ENCODE data around the gene DUSP10.

The DUSP10 gene

GRCh38 chr1:221717485-221717853 lies 24.4 kb downstream of the DUSP10 start:
- TF ChIP-seq OSR1 (CRISPR knock-in tag; IDR thresholded peaks at IDR 0.05): no peak
- no peak for TF ChIP-seq BACH2 (CRISPR knock-in tag; IDR thresholded peaks at IDR 0.05; ENCODE audit: borderline replicate concordance)
- no peak for TF ChIP-seq GLIS3 (CRISPR knock-in tag; IDR thresholded peaks at IDR 0.05)
- TF ChIP-seq, protein P1, sequence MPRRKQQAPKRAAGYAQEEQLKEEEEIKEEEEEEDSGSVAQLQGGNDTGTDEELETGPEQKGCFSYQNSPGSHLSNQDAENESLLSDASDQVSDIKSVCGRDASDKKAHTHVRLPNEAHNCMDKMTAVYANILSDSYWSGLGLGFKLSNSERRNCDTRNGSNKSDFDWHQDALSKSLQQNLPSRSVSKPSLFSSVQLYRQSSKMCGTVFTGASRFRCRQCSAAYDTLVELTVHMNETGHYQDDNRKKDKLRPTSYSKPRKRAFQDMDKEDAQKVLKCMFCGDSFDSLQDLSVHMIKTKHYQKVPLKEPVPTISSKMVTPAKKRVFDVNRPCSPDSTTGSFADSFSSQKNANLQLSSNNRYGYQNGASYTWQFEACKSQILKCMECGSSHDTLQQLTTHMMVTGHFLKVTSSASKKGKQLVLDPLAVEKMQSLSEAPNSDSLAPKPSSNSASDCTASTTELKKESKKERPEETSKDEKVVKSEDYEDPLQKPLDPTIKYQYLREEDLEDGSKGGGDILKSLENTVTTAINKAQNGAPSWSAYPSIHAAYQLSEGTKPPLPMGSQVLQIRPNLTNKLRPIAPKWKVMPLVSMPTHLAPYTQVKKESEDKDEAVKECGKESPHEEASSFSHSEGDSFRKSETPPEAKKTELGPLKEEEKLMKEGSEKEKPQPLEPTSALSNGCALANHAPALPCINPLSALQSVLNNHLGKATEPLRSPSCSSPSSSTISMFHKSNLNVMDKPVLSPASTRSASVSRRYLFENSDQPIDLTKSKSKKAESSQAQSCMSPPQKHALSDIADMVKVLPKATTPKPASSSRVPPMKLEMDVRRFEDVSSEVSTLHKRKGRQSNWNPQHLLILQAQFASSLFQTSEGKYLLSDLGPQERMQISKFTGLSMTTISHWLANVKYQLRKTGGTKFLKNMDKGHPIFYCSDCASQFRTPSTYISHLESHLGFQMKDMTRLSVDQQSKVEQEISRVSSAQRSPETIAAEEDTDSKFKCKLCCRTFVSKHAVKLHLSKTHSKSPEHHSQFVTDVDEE (CRISPR knock-in tag; IDR thresholded peaks at IDR 0.05): no peak
- no peak for ATAC-seq

GRCh38 chr1:221716713-221717484 lies 25.0 kb downstream of the DUSP10 start:
- TF ChIP-seq, protein P2, sequence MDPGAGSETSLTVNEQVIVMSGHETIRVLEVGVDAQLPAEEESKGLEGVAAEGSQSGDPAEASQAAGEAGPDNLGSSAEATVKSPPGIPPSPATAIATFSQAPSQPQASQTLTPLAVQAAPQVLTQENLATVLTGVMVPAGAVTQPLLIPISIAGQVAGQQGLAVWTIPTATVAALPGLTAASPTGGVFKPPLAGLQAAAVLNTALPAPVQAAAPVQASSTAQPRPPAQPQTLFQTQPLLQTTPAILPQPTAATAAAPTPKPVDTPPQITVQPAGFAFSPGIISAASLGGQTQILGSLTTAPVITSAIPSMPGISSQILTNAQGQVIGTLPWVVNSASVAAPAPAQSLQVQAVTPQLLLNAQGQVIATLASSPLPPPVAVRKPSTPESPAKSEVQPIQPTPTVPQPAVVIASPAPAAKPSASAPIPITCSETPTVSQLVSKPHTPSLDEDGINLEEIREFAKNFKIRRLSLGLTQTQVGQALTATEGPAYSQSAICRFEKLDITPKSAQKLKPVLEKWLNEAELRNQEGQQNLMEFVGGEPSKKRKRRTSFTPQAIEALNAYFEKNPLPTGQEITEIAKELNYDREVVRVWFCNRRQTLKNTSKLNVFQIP (CRISPR knock-in tag; IDR thresholded peaks at IDR 0.05; ENCODE audit: borderline replicate concordance, low read depth): no peak
- TF ChIP-seq ZNF565 (CRISPR knock-in tag; conservative IDR thresholded peaks at IDR 0.05; ENCODE audit: low read depth): no peak
- TF ChIP-seq ZFP3 (CRISPR knock-in tag; IDR thresholded peaks at IDR 0.05): no peak
- peak; percentile 77 for TF ChIP-seq TCF4 (CRISPR knock-in tag; IDR thresholded peaks at IDR 0.05; ENCODE audit: borderline replicate concordance)
- peak; percentile 14; the same call in 1 of the 2 replicates for TF ChIP-seq ESRRG (CRISPR knock-in tag; IDR thresholded peaks at IDR 0.05)
- no peak for TF ChIP-seq OSR1 (CRISPR knock-in tag; IDR thresholded peaks at IDR 0.05)
- no peak for TF ChIP-seq ARNTL (CRISPR knock-in tag; IDR thresholded peaks at IDR 0.05; ENCODE audit: borderline replicate concordance, low read depth)
- TF ChIP-seq, protein P1 (CRISPR knock-in tag; IDR thresholded peaks at IDR 0.05): peak; percentile 85
- peak; percentile 79 for TF ChIP-seq ISL1 (CRISPR knock-in tag; IDR thresholded peaks at IDR 0.05)
- no peak for TF ChIP-seq TOX (CRISPR knock-in tag; IDR thresholded peaks at IDR 0.05; ENCODE audit: borderline replicate concordance)
- TF ChIP-seq GLIS3 (CRISPR knock-in tag; IDR thresholded peaks at IDR 0.05): no peak
- no peak for TF ChIP-seq ZC3H10 (CRISPR knock-in tag; IDR thresholded peaks at IDR 0.05)
- TF ChIP-seq ZNF70 (CRISPR knock-in tag; IDR thresholded peaks at IDR 0.05): no peak
- ATAC-seq: no peak; the same call in 2 of the 3 replicates

- TF ChIP-seq ZNF70 (CRISPR knock-in tag; IDR thresholded peaks at IDR 0.05): no peak
- no peak for TF ChIP-seq ISL1 (CRISPR knock-in tag; IDR thresholded peaks at IDR 0.05)
- no peak for TF ChIP-seq SNAI2 (CRISPR knock-in tag; IDR thresholded peaks at IDR 0.05)
- no peak for TF ChIP-seq CSDC2 (CRISPR knock-in tag; IDR thresholded peaks at IDR 0.05)
- TF ChIP-seq GLIS3 (CRISPR knock-in tag; IDR thresholded peaks at IDR 0.05): no peak
- no peak for TF ChIP-seq ZFP3 (CRISPR knock-in tag; IDR thresholded peaks at IDR 0.05)
- no peak for TF ChIP-seq PATZ1 (CRISPR knock-in tag; IDR thresholded peaks at IDR 0.05; ENCODE audit: borderline replicate concordance)
- TF ChIP-seq ZFP30 (CRISPR knock-in tag; IDR thresholded peaks at IDR 0.05): no peak
- TF ChIP-seq ESRRG (CRISPR knock-in tag; IDR thresholded peaks at IDR 0.05): no peak
- no peak for TF ChIP-seq BACH2 (CRISPR knock-in tag; IDR thresholded peaks at IDR 0.05; ENCODE audit: borderline replicate concordance)
- TF ChIP-seq ARNTL (CRISPR knock-in tag; IDR thresholded peaks at IDR 0.05; ENCODE audit: borderline replicate concordance, low read depth): no peak
- no peak for TF ChIP-seq RARB (CRISPR knock-in tag; IDR thresholded peaks at IDR 0.05)
- no peak for TF ChIP-seq ZC3H10 (CRISPR knock-in tag; IDR thresholded peaks at IDR 0.05)
- no peak for TF ChIP-seq TOX (CRISPR knock-in tag; IDR thresholded peaks at IDR 0.05; ENCODE audit: borderline replicate concordance)
- TF ChIP-seq OSR1 (CRISPR knock-in tag; IDR thresholded peaks at IDR 0.05): no peak
- TF ChIP-seq, protein P3, sequence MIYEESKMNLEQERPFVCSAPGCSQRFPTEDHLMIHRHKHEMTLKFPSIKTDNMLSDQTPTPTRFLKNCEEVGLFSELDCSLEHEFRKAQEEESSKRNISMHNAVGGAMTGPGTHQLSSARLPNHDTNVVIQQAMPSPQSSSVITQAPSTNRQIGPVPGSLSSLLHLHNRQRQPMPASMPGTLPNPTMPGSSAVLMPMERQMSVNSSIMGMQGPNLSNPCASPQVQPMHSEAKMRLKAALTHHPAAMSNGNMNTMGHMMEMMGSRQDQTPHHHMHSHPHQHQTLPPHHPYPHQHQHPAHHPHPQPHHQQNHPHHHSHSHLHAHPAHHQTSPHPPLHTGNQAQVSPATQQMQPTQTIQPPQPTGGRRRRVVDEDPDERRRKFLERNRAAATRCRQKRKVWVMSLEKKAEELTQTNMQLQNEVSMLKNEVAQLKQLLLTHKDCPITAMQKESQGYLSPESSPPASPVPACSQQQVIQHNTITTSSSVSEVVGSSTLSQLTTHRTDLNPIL (CRISPR knock-in tag; IDR thresholded peaks at IDR 0.05; ENCODE audit: low read depth): no peak
- no peak for ATAC-seq
Measured at GRCh38 chr1:221715321-221716169, 26.3 kb downstream of the DUSP10 start.

Data from SK-N-SH treated with all-trans-retinoic acid at 6 μM for 48 hours (cell line).